SH-SY5Y (cell line): ENCODE results near the gene GRIK1.

Experiments
- GATA2 ChIP-seq: IDR thresholded peaks from 2 replicates; pipeline ENCODE4 v1.6.1; 2011; ENCODE audit warnings: mild to moderate bottlenecking, low read depth, low read length
- GATA3 ChIP-seq: IDR thresholded peaks from 2 replicates; pipeline ENCODE4 v1.6.1; 2011; ENCODE audit warnings: low read depth, mild to moderate bottlenecking, low read length, moderate library complexity

GRIK1 gene

GRCh38 chr21:29793712-29794111, 146.1 kb downstream of the GRIK1 start:
- TF ChIP-seq GATA3 = no peak
- no peak for TF ChIP-seq GATA2

- TF ChIP-seq GATA3 = no peak
- TF ChIP-seq GATA2 = no peak
Observed at GRCh38 chr21:29789393-29789792, 150.4 kb downstream of the GRIK1 start.

- no peak for TF ChIP-seq GATA3
- TF ChIP-seq GATA2 = no peak
Observed at GRCh38 chr21:29788752-29789151, 151.0 kb downstream of the GRIK1 start.

GRCh38 chr21:29787361-29787909, 152.4 kb downstream of the GRIK1 start:
- TF ChIP-seq GATA2 (no peak), GATA3 (no peak)

- no peak for TF ChIP-seq GATA2
- TF ChIP-seq GATA3 = no peak
Observed at GRCh38 chr21:29786496-29787360, 153.1 kb downstream of the GRIK1 start.

- TF ChIP-seq GATA2 (no peak), GATA3 (no peak)
Observed at GRCh38 chr21:29777160-29777559, 162.6 kb downstream of the GRIK1 start.

GRCh38 chr21:29775462-29775861, 164.3 kb downstream of the GRIK1 start:
- TF ChIP-seq GATA3 (no peak), GATA2 (no peak)

- TF ChIP-seq GATA2 (no peak), GATA3 (no peak)
Observed at GRCh38 chr21:29771491-29772066, 168.2 kb downstream of the GRIK1 start.

GRCh38 chr21:29763674-29764073, 176.1 kb downstream of the GRIK1 start:
- TF ChIP-seq GATA3 = no peak

GRCh38 chr21:29762570-29763082, 177.2 kb downstream of the GRIK1 start:
- TF ChIP-seq GATA2 (no peak), GATA3 (no peak)

GRCh38 chr21:29753216-29753615, 186.6 kb downstream of the GRIK1 start:
- TF ChIP-seq GATA2 (no peak), GATA3 (no peak)

GRCh38 chr21:29751473-29752185, 188.2 kb downstream of the GRIK1 start:
- no peak for TF ChIP-seq GATA3
- TF ChIP-seq GATA2 = no peak

GRCh38 chr21:29749957-29750356, 189.8 kb downstream of the GRIK1 start:
- no peak for TF ChIP-seq GATA2
- TF ChIP-seq GATA3 = no peak

GRCh38 chr21:29749223-29749622, 190.6 kb downstream of the GRIK1 start:
- no peak for TF ChIP-seq GATA3
- no peak for TF ChIP-seq GATA2
